A673 (cell line): ENCODE measurements around the gene IFT27. TPM values are rescaled to one million over a fixed set of nuclear protein-coding genes. Genes with fewer than 3 reads are reported as not detected.

Experiments
- BruUV-seq: library from RNA; stranded (reverse); fragments of 400-500 nt; replicated peaks from 2 replicates; lab custom pipeline; 2021; lab: Mats Ljungman, UMichigan
- CTCF ChIA-PET: fragments of 300-600 bp; sonication (Branson Sonifier 250); formaldehyde crosslinking; loops from one replicate; lab custom pipeline; 2022; ENCODE audit warnings: antibody characterized with exemption; lab: Charles Lee
- POLR2A ChIA-PET: fragments of 300-600 bp; sonication (Branson Sonifier 250); formaldehyde crosslinking; loops from one replicate; lab custom pipeline; 2022; ENCODE audit warnings: antibody characterized with exemption; ENCODE audit not compliant: low non-redundant PET; lab: Charles Lee
- DNase-seq: peaks from one replicate; pipeline ENCODE4 v3.0.0-alpha.2; 2015; ENCODE audit warnings: low spot score
- H3K27ac ChIP-seq: fragments of 200-600 bp; sonication (generic); 2 replicates; pipeline ENCODE4 v1.5.1; 2016; ENCODE audit warnings: mixed run types, low read depth, mild to moderate bottlenecking, mixed read lengths, antibody characterized with exemption, low read length; ENCODE audit not compliant: poor library complexity, severe bottlenecking
- H3K27me3 ChIP-seq: fragments of 200-600 bp; sonication (generic); replicated peaks from 2 replicates; pipeline ENCODE4 v1.6.1; 2017; ENCODE audit warnings: mixed run types, low read depth, mild to moderate bottlenecking, mixed read lengths, antibody characterized with exemption, low read length; ENCODE audit not compliant: insufficient read depth, poor library complexity
- H3K36me3 ChIP-seq: fragments of 200-600 bp; sonication (generic); 2 replicates; pipeline ENCODE4 v1.6.1; 2016; ENCODE audit warnings: mixed run types, mild to moderate bottlenecking, mixed read lengths, antibody characterized with exemption, low read length; ENCODE audit not compliant: insufficient read depth, poor library complexity, severe bottlenecking
- H3K4me1 ChIP-seq: fragments of 200-600 bp; sonication (generic); 2 replicates; pipeline ENCODE4 v1.6.1; 2017; ENCODE audit warnings: mixed run types, mild to moderate bottlenecking, mixed read lengths, antibody characterized with exemption, low read length; ENCODE audit not compliant: insufficient read depth, poor library complexity, severe bottlenecking
- H3K4me3 ChIP-seq: fragments of 200-600 bp; sonication (generic); 2 replicates; pipeline ENCODE4 v1.5.1; 2016; ENCODE audit warnings: low read depth, mixed run types, mild to moderate bottlenecking, mixed read lengths, low read length; ENCODE audit not compliant: poor library complexity, severe bottlenecking
- H3K9me3 ChIP-seq: fragments of 200-600 bp; sonication (generic); 2 replicates; pipeline ENCODE4 v1.6.1; 2016; ENCODE audit warnings: mixed run types, low read depth, mild to moderate bottlenecking, mixed read lengths, antibody characterized with exemption, low read length; ENCODE audit not compliant: poor library complexity, severe bottlenecking
- CTCF ChIP-seq: fragments of 300-800, 200-600 bp; sonication (generic); conservative IDR thresholded peaks from 2 replicates; pipeline ENCODE4 v1.5.1; 2017; ENCODE audit warnings: low read depth, mild to moderate bottlenecking, antibody characterized with exemption, low read length, moderate library complexity, mixed read lengths
- EZH2 ChIP-seq: fragments of 200-600 bp; sonication (generic); IDR thresholded peaks from 2 replicates; pipeline ENCODE4 v1.6.1; 2017; ENCODE audit warnings: borderline replicate concordance, low read depth, mild to moderate bottlenecking, mixed read lengths, antibody characterized with exemption, low read length; ENCODE audit not compliant: poor library complexity, severe bottlenecking
- intact Hi-C: fragments of 100-400 bp; cut with micrococcal nuclease; formaldehyde crosslinking; loops from one replicate; pipeline ENCODE4 v1.10.0; 2022; ENCODE audit not compliant: unreplicated experiment
- total RNA-seq: library from RNA; stranded (reverse); gene quantifications from 2 replicates; pipeline ENCODE4 v1.2.3, GENCODE V29; 2021

The IFT27 gene
- total RNA-seq, 1 experiment from 2014 or later = 24.9 TPM

- CTCF ChIA-PET = no interaction called here
- POLR2A ChIA-PET = no interaction called here
- no peak overlapping the region for H3K4me3 ChIP-seq
Observed at GRCh38 chr22:36815558-36816338, 39.8 kb upstream of the IFT27 start.

GRCh38 chr22:36814801-36815200 is 38.9 kb upstream of the IFT27 start:
- H3K27ac ChIP-seq = no peak overlapping the region
- H3K4me3 ChIP-seq = no peak overlapping the region
- no peak for DNase-seq
- H3K9me3 ChIP-seq = no peaks in the 10 kb centered on the region
- H3K36me3 ChIP-seq = no peaks in the 10 kb centered on the region
- TF ChIP-seq EZH2 (no peak), CTCF (no peak)
- ChIA-PET CTCF (no interaction called here), POLR2A (no interaction called here)
- intact Hi-C loops = no loop called here
- H3K27me3 ChIP-seq = peaks cover 80% of the 10 kb centered on the region
- BruUV-seq = no TSS peak
- no peaks in the 10 kb centered on the region for H3K4me1 ChIP-seq

More at GRCh38 chr22:36815558-36816338, 39.8 kb upstream of the IFT27 start:
- TF ChIP-seq EZH2 (no peak), CTCF (no peak)
- H3K4me1 ChIP-seq = no peaks in the 10 kb centered on the region
- intact Hi-C loops = no loop called here
- H3K27ac ChIP-seq = no peak overlapping the region
- DNase-seq = no peak
- no peaks in the 10 kb centered on the region for H3K9me3 ChIP-seq
- H3K27me3 ChIP-seq = peaks cover 80% of the 10 kb centered on the region
- BruUV-seq = no TSS peak
- H3K36me3 ChIP-seq = no peaks in the 10 kb centered on the region

- peaks cover 55% of the 10 kb centered on the region for H3K27me3 ChIP-seq
- intact Hi-C loops = no loop called here
- H3K9me3 ChIP-seq = no peaks in the 10 kb centered on the region
- H3K36me3 ChIP-seq = no peaks in the 10 kb centered on the region
- no peak overlapping the region for H3K4me3 ChIP-seq
- no peak for DNase-seq
- BruUV-seq = no TSS peak
- no peak overlapping the region for H3K27ac ChIP-seq
- ChIA-PET POLR2A (no interaction called here), CTCF (no interaction called here)
- no peaks in the 10 kb centered on the region for H3K4me1 ChIP-seq
- TF ChIP-seq CTCF (no peak), EZH2 (no peak)
Observed at GRCh38 chr22:36811094-36811800, 35.3 kb upstream of the IFT27 start.
